ENCODE results near the gene VARS1. TPM values are rescaled to one million over a fixed set of nuclear protein-coding genes. Genes with fewer than 3 reads are reported as not detected.

Gene VARS1
- total and polyA plus RNA-seq, 2 of the 4 experiments (the other 2 are of a cell fraction) = 41.2 to 42.0 TPM

DNA sequence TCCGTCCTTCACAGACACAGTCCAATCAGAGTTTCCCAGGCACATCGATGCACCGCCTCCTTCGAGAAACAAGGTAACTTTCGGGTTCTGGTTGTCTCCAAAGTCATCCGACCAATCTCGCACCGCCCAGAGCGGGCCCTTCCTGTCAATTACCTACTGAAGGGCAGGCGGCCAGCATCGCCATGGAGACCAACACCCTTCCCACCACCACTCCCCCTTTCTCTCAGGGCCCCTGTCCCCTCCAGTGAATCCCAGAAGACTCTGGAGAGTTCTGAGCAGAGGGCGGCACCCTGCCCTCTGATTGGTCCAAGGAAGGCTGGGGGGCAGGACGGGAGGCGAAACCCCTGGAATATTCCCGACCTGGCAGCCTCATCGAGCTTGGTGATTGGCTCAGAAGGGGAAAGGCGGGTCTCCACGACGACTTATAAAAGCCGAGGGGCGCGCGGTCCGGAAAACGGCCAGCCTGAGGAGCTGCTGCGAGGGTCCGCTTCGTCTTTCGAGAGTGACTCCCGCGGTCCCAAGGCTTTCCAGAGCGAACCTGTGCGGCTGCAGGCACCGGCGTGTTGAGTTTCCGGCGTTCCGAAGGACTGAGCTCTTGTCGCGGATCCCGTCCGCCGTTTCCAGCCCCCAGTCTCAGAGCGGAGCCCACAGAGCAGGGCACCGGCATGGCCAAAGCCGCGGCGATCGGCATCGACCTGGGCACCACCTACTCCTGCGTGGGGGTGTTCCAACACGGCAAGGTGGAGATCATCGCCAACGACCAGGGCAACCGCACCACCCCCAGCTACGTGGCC lies 31.9 kb upstream of the VARS1 start, which contains the start of gene HSPA1B:
Gene HSPA1B, plus strand, starts transcription at position 453 of the 794 bp plus-strand sequence. Its CDS starts 213 bp downstream, at position 666.
- Histone ChIP-seq H3K79me1 (ENCODE audit: low read depth in 1 of 2, low read length in 2 of 2) (peaks cover 8 to 26% of the 10 kb centered on the region in 2 experiments; a peak in 3 of 4 replicates), H4K5ac (ENCODE audit: low read depth, low read length) (peak within 1 kb of the TSS; percentile 97), H3K27ac (ENCODE audit: insufficient read depth, low read length) (peak within 1 kb of the TSS; percentile 93), H3K4me2 (ENCODE audit: low read depth, low read length) (peak within 1 kb of the TSS; percentile 83), H4K91ac (ENCODE audit: insufficient read depth, low read depth, low read length) (peak within 1 kb of the TSS; percentile 92), H2BK120ac (ENCODE audit: low read depth, low read length) (peak within 1 kb of the TSS; percentile 71), H4K8ac (ENCODE audit: low read depth in 2 of 2, low read length in 2 of 2) (peak within 1 kb of the TSS; percentile 97 to 98), H3K4ac (ENCODE audit: low read depth, low read length) (peak within 1 kb of the TSS; percentile 97), H2BK15ac (ENCODE audit: low read depth, low read length) (peak within 1 kb of the TSS; percentile 64; the same call in 2 of the 3 replicates), H2AK5ac (ENCODE audit: low read depth, low read length) (peak within 1 kb of the TSS; percentile 41), H2AFZ (replicated peaks; ENCODE audit: low read length, poor library complexity) (peak within 1 kb of the TSS; percentile 88), H3K27me3 (ENCODE audit: control insufficient read depth, insufficient read depth, low read length) (no peaks in the 10 kb centered on the region), H4K20me1 (ENCODE audit: insufficient read depth, low read length) (peaks cover 9% of the 10 kb centered on the region), H3K9ac (ENCODE audit: low read depth, low read length) (peak within 1 kb of the TSS; percentile 90), H3K9me1 (ENCODE audit: insufficient read depth, low read length) (peaks cover 4% of the 10 kb centered on the region; the same call in 1 of the 2 replicates), H3K18ac (ENCODE audit: low read depth, low read length) (peak within 1 kb of the TSS; percentile 82), H2BK20ac (ENCODE audit: low read depth, low read length) (peak within 1 kb of the TSS; percentile 5; the same call in 1 of the 2 replicates), H3K14ac (replicated peaks; ENCODE audit: low read depth, low read length) (peak within 1 kb of the TSS; percentile 96), H3K9me3 (ENCODE audit: control insufficient read depth, insufficient read depth, low read length) (no peaks in the 10 kb centered on the region), H3K4me3 (ENCODE audit: insufficient read depth, low read depth, low read length) (peak within 1 kb of the TSS; percentile 64), H2AK9ac (replicated peaks; ENCODE audit: low read depth, low read length, poor library complexity) (peak within 1 kb of the TSS; percentile 95), H3K36me3 (ENCODE audit: control insufficient read depth, insufficient read depth, low read length) (no peaks in the 10 kb centered on the region), H3K56ac (ENCODE audit: extremely low read depth, insufficient read depth, low read length) (peak within 1 kb of the TSS; percentile 85), H3K4me1 (ENCODE audit: control insufficient read depth, insufficient read depth, low read length) (peaks cover 9% of the 10 kb centered on the region), H3K23ac (ENCODE audit: low read depth, low read length) (peak within 1 kb of the TSS; percentile 91), H2BK5ac (ENCODE audit: low read depth, low read length, poor library complexity, severe bottlenecking) (peak within 1 kb of the TSS; percentile 85)
- no TSS peak for BruUV-seq (replicated peaks)
- ATAC-seq (ENCODE audit: low read depth) (peak; percentile 92), DNase-seq (peak; percentile 100)
- intact Hi-C loops (cut with micrococcal nuclease) (loop anchor here (1.0 to 5.0 kb wide), 2 partner anchors 32 to 280 kb away; partner anchors contain the start of genes ATP6V1G2, NFKBIL1 and VARS1), dilution Hi-C loops (cut with HindIII; ENCODE audit: low sequenced_read_pairs, unreplicated experiment) (no loop called here), in situ Hi-C loops (cut with MboI; ENCODE audit: low sequenced_read_pairs) (no loop called here)
- ChIA-PET POLR2A (ENCODE audit: unreplicated experiment) (interaction anchor here (0.5 to 1.5 kb wide), 7 partner anchors 13 to 121 kb away, joined by 3 to 10 read pairs (median 4); partner anchors contain the start of genes HSPA1A, HSPA1L, LSM2 and LY6G6F), CTCF (interaction anchor here (1.3 kb wide), 1 partner anchor 32 kb away, joined by 4 read pairs; the partner anchor contains the start of gene VARS1)
- WGBS, 2 experiments (ENCODE audit: extremely low coverage in 2 of 2, insufficient read length in 1 of 2) = 1% methylated on average over 20 of the region's 56 CpGs; no CpG with 5 or more reads in 1 of the 2 experiments
- no peak for TF ChIP-seq SMC3 (IDR thresholded peaks at IDR 0.05; ENCODE audit: low read depth, low read length)
- TF ChIP-seq MAFK (IDR thresholded peaks at IDR 0.05; ENCODE audit: low read depth, low read length) = no peak
- no peak for TF ChIP-seq BHLHE40 (IDR thresholded peaks at IDR 0.05; ENCODE audit: low read depth, low read length)
- TF ChIP-seq MXI1 (IDR thresholded peaks at IDR 0.05; ENCODE audit: borderline replicate concordance, low read depth, low read length) = 0 out of 2 replicates have a peak, but pooled peaks have one; percentile 4
- TF ChIP-seq RFX5 (IDR thresholded peaks at IDR 0.05; ENCODE audit: low read depth, low read length) = 0 out of 2 replicates have a peak, but pooled peaks have one; percentile 3
- TF ChIP-seq, protein P1, sequence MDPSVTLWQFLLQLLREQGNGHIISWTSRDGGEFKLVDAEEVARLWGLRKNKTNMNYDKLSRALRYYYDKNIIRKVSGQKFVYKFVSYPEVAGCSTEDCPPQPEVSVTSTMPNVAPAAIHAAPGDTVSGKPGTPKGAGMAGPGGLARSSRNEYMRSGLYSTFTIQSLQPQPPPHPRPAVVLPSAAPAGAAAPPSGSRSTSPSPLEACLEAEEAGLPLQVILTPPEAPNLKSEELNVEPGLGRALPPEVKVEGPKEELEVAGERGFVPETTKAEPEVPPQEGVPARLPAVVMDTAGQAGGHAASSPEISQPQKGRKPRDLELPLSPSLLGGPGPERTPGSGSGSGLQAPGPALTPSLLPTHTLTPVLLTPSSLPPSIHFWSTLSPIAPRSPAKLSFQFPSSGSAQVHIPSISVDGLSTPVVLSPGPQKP (IDR thresholded peaks at IDR 0.05; ENCODE audit: borderline replicate concordance, low read depth, low read length) = no peak
- TF ChIP-seq FOS (IDR thresholded peaks at IDR 0.05; ENCODE audit: low read depth, low read length) = no peak
- no peak for TF ChIP-seq NFE2L2 (IDR thresholded peaks at IDR 0.05; ENCODE audit: low read depth, low read length)
- no peak for TF ChIP-seq USF2 (IDR thresholded peaks at IDR 0.05; ENCODE audit: low read depth, low read length)
- no peak for TF ChIP-seq RAD21 (IDR thresholded peaks at IDR 0.05; ENCODE audit: low read length)
- no peak for TF ChIP-seq CEBPB (IDR thresholded peaks at IDR 0.05; ENCODE audit: low read depth, low read length)
- TF ChIP-seq, protein P2, sequence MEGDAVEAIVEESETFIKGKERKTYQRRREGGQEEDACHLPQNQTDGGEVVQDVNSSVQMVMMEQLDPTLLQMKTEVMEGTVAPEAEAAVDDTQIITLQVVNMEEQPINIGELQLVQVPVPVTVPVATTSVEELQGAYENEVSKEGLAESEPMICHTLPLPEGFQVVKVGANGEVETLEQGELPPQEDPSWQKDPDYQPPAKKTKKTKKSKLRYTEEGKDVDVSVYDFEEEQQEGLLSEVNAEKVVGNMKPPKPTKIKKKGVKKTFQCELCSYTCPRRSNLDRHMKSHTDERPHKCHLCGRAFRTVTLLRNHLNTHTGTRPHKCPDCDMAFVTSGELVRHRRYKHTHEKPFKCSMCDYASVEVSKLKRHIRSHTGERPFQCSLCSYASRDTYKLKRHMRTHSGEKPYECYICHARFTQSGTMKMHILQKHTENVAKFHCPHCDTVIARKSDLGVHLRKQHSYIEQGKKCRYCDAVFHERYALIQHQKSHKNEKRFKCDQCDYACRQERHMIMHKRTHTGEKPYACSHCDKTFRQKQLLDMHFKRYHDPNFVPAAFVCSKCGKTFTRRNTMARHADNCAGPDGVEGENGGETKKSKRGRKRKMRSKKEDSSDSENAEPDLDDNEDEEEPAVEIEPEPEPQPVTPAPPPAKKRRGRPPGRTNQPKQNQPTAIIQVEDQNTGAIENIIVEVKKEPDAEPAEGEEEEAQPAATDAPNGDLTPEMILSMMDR (conservative IDR thresholded peaks at IDR 0.05; ENCODE audit: low read depth, low read length) = no peak
- no peak for TF ChIP-seq CHD1 (IDR thresholded peaks at IDR 0.05; ENCODE audit: low read depth, low read length)

Measured in IMR-90 (cell line).